ENCODE measurements around the gene SCART1. TPM values are rescaled to one million over a fixed set of nuclear protein-coding genes. Genes with fewer than 3 reads are reported as not detected.

SCART1 gene
- total and polyA plus RNA-seq, 2 of the 4 experiments (the other 2 are of a cell fraction), result 0.54 to 2.1 TPM

DNA sequence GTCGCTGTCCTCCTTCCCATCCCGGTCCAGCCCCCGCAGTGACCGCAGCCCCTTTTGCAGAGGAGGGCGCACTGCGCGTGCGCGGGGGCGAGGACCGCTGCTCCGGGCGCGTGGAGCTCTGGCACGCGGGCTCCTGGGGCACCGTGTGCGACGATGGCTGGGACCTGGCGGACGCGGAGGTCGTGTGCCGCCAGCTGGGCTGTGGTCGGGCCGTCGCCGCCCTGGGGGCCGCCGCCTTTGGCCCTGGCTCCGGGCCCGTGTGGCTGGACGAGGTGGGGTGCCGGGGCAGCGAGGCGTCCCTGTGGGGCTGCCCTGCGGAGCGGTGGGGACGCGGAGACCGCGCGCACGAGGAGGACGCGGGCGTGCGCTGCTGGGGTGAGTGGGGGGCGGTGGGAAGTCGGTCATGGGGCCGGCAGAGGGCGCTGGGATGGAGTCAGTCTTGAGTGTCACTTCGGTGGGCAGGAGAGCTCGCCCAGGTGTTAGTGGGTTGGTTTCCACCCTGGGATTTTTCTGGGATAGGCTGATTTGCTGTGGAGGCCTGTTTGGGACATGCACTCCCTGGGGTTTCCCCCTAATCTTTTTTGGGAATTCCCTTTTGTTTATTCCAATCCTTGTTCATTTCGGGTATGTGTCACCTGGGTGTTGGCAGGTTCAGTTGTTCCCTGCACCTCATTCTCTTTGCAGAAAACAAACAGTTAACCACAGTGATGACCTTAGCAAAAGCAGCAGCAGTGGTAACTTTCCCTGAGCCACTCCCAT lies 11.6 kb downstream of the SCART1 start:
- Histone ChIP-seq H2AK9ac (replicated peaks; ENCODE audit: low read depth, low read length, poor library complexity) (no peak overlapping the region), H3K27me3 (ENCODE audit: control insufficient read depth, insufficient read depth, low read length) (no peaks in the 10 kb centered on the region), H3K23ac (ENCODE audit: low read depth, low read length) (no peak overlapping the region), H2AFZ (replicated peaks; ENCODE audit: low read length, poor library complexity) (no peak overlapping the region), H3K9me3 (ENCODE audit: control insufficient read depth, insufficient read depth, low read length) (no peaks in the 10 kb centered on the region), H3K36me3 (ENCODE audit: control insufficient read depth, insufficient read depth, low read length) (no peaks in the 10 kb centered on the region), H3K14ac (replicated peaks; ENCODE audit: low read depth, low read length) (no peak overlapping the region), H4K5ac (ENCODE audit: low read depth, low read length) (no peak overlapping the region), H4K8ac (ENCODE audit: low read depth in 2 of 2, low read length in 2 of 2) (no peak overlapping the region), H3K4me1 (ENCODE audit: control insufficient read depth, insufficient read depth, low read length) (no peaks in the 10 kb centered on the region), H3K4me2 (ENCODE audit: low read depth, low read length) (no peak overlapping the region), H2BK120ac (ENCODE audit: low read depth, low read length) (no peak overlapping the region), H3K56ac (ENCODE audit: extremely low read depth, insufficient read depth, low read length) (no peak overlapping the region), H3K79me1 (ENCODE audit: low read depth in 1 of 2, low read length in 2 of 2) (no peaks in the 10 kb centered on the region), H3K4ac (ENCODE audit: low read depth, low read length) (no peak overlapping the region), H2BK5ac (ENCODE audit: low read depth, low read length, poor library complexity, severe bottlenecking) (no peak overlapping the region), H2BK20ac (ENCODE audit: low read depth, low read length) (no peak overlapping the region), H3K18ac (ENCODE audit: low read depth, low read length) (no peak overlapping the region), H2BK15ac (ENCODE audit: low read depth, low read length) (no peak overlapping the region), H3K9ac (ENCODE audit: low read depth, low read length) (no peak overlapping the region), H3K9me1 (ENCODE audit: insufficient read depth, low read length) (no peaks in the 10 kb centered on the region), H3K4me3 (ENCODE audit: insufficient read depth, low read depth, low read length) (no peak overlapping the region), H4K20me1 (ENCODE audit: insufficient read depth, low read length) (no peaks in the 10 kb centered on the region), H3K27ac (ENCODE audit: insufficient read depth, low read length) (no peak overlapping the region), H2AK5ac (ENCODE audit: low read depth, low read length) (no peak overlapping the region), H4K91ac (ENCODE audit: insufficient read depth, low read depth, low read length) (no peak overlapping the region)
- TF ChIP-seq CHD1 (IDR thresholded peaks at IDR 0.05; ENCODE audit: low read depth, low read length) (no peak), MAFK (IDR thresholded peaks at IDR 0.05; ENCODE audit: low read depth, low read length) (no peak), RCOR1 (IDR thresholded peaks at IDR 0.05; ENCODE audit: insufficient replicate concordance, low read length) (no peak), MXI1 (IDR thresholded peaks at IDR 0.05; ENCODE audit: borderline replicate concordance, low read depth, low read length) (no peak), FOS (IDR thresholded peaks at IDR 0.05; ENCODE audit: low read depth, low read length) (no peak), MAZ (IDR thresholded peaks at IDR 0.05; ENCODE audit: borderline replicate concordance, low read depth, low read length) (no peak), RFX5 (IDR thresholded peaks at IDR 0.05; ENCODE audit: low read depth, low read length) (no peak), CEBPB (IDR thresholded peaks at IDR 0.05; ENCODE audit: low read depth, low read length) (no peak), NFE2L2 (IDR thresholded peaks at IDR 0.05; ENCODE audit: low read depth, low read length) (no peak), RAD21 (IDR thresholded peaks at IDR 0.05; ENCODE audit: low read length) (no peak), BHLHE40 (IDR thresholded peaks at IDR 0.05; ENCODE audit: low read depth, low read length) (no peak), POLR2A (IDR thresholded peaks at IDR 0.05; ENCODE audit: low read depth, low read length) (no peak), SMC3 (IDR thresholded peaks at IDR 0.05; ENCODE audit: low read depth, low read length) (no peak)
- TF ChIP-seq, protein P1, sequence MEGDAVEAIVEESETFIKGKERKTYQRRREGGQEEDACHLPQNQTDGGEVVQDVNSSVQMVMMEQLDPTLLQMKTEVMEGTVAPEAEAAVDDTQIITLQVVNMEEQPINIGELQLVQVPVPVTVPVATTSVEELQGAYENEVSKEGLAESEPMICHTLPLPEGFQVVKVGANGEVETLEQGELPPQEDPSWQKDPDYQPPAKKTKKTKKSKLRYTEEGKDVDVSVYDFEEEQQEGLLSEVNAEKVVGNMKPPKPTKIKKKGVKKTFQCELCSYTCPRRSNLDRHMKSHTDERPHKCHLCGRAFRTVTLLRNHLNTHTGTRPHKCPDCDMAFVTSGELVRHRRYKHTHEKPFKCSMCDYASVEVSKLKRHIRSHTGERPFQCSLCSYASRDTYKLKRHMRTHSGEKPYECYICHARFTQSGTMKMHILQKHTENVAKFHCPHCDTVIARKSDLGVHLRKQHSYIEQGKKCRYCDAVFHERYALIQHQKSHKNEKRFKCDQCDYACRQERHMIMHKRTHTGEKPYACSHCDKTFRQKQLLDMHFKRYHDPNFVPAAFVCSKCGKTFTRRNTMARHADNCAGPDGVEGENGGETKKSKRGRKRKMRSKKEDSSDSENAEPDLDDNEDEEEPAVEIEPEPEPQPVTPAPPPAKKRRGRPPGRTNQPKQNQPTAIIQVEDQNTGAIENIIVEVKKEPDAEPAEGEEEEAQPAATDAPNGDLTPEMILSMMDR (conservative IDR thresholded peaks at IDR 0.05; ENCODE audit: low read depth, low read length), result no peak
- TF ChIP-seq, protein P2, sequence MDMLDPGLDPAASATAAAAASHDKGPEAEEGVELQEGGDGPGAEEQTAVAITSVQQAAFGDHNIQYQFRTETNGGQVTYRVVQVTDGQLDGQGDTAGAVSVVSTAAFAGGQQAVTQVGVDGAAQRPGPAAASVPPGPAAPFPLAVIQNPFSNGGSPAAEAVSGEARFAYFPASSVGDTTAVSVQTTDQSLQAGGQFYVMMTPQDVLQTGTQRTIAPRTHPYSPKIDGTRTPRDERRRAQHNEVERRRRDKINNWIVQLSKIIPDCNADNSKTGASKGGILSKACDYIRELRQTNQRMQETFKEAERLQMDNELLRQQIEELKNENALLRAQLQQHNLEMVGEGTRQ (IDR thresholded peaks at IDR 0.05; ENCODE audit: low read depth, low read length), result no peak
- TF ChIP-seq, protein P3, sequence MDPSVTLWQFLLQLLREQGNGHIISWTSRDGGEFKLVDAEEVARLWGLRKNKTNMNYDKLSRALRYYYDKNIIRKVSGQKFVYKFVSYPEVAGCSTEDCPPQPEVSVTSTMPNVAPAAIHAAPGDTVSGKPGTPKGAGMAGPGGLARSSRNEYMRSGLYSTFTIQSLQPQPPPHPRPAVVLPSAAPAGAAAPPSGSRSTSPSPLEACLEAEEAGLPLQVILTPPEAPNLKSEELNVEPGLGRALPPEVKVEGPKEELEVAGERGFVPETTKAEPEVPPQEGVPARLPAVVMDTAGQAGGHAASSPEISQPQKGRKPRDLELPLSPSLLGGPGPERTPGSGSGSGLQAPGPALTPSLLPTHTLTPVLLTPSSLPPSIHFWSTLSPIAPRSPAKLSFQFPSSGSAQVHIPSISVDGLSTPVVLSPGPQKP (IDR thresholded peaks at IDR 0.05; ENCODE audit: borderline replicate concordance, low read depth, low read length), result no peak
- POLR2A ChIA-PET (ENCODE audit: unreplicated experiment), result no interaction called here
- intact Hi-C loops (cut with micrococcal nuclease), result no loop called here
- ATAC-seq (ENCODE audit: low read depth) (no peak), DNase-seq (no peak)
- CTCF ChIA-PET, result no interaction called here
- 25% methylated on average over 20 of the region's 55 CpGs; no CpG with 5 or more reads in 1 of the 2 experiments for WGBS, 2 experiments (ENCODE audit: extremely low coverage in 2 of 2, insufficient read length in 1 of 2)
- dilution Hi-C loops (cut with HindIII; ENCODE audit: low sequenced_read_pairs, unreplicated experiment), result no loop called here
- in situ Hi-C loops (cut with MboI; ENCODE audit: low sequenced_read_pairs), result no loop called here
- BruUV-seq (replicated peaks), result no TSS peak
